Astrocyte of the spinal cord (primary cell): ENCODE data around the gene SPEF2.

Experiments
- DNase-seq: peaks from one replicate; pipeline ENCODE4 v3.0.0; 2011; ENCODE audit warnings: low read depth, low spot score
- H3K4me3 ChIP-seq: 2 replicates; pipeline ENCODE4 v1.5.1; 2011; ENCODE audit warnings: low read depth, mild to moderate bottlenecking, low read length, moderate library complexity
- in situ Hi-C: cut with HindIII; loops from 2 replicates; pipeline ENCODE4 v1.10.0; 2017; ENCODE audit warnings: low sequenced_read_pairs
- TF ChIP-seq, protein P1 (sequence below): IDR thresholded peaks from 2 replicates; pipeline ENCODE4 v1.5.1; 2012; ENCODE audit warnings: low read depth, mild to moderate bottlenecking, low read length, inconsistent platforms

The SPEF2 gene

DNA sequence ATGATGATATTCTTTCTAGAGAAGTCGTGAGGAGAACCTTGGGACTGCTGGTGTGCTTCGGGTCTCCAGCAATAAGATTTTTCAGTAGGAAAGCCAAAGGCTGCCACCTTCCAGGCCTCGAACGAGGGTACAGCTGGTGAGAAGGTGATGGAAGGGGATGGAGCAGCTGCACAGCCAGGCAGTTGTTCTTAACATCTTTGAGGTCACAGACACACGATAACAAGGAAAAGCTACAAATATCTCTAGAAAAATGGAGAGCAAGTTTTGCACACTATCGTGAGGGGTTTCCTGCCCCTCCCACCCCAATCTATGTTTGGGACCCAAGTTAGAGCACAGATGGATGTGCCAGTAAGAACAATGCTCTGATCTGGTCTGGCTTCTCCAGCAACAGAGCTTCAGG is 232.2 kb downstream of the SPEF2 start:
- no peak overlapping the region for H3K4me3 ChIP-seq
- in situ Hi-C loops: no loop called here
- TF ChIP-seq, protein P1, sequence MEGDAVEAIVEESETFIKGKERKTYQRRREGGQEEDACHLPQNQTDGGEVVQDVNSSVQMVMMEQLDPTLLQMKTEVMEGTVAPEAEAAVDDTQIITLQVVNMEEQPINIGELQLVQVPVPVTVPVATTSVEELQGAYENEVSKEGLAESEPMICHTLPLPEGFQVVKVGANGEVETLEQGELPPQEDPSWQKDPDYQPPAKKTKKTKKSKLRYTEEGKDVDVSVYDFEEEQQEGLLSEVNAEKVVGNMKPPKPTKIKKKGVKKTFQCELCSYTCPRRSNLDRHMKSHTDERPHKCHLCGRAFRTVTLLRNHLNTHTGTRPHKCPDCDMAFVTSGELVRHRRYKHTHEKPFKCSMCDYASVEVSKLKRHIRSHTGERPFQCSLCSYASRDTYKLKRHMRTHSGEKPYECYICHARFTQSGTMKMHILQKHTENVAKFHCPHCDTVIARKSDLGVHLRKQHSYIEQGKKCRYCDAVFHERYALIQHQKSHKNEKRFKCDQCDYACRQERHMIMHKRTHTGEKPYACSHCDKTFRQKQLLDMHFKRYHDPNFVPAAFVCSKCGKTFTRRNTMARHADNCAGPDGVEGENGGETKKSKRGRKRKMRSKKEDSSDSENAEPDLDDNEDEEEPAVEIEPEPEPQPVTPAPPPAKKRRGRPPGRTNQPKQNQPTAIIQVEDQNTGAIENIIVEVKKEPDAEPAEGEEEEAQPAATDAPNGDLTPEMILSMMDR: no peak
- no peak for DNase-seq

DNA sequence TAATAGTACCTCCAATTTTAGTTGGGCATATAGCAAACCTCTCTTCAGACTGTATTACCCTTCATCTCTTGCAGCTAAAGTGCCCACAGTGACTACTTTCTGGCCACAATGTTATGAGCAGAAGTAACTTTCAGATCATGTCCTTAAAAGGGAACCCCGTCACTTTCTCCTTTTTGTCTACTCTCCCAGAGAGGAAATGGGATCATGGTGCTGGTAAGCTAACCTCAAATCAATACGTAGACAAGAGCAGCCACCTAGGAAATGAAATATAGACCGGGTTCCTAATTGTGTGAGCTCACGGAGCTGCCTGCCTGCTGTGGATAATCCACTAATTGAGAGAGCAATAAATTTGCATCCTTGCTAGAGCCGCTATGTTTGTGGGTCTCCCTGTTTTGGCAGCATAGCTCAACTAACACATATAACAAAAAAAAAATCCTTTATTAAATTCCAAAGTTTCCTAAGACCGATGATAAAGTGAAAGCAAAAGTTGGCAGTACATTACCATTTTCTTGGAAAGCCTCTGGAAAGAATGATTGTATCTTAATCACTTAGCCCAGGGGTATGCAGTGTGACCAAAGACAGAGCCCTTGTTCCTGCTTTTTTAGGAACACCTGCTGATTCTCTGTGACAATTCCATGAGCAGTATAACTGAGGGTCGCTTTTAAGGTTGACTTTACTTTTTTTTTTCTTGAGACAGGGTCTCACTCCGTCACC is 233.5 kb downstream of the SPEF2 start:
- H3K4me3 ChIP-seq: peak overlapping the region; percentile 22

DNA sequence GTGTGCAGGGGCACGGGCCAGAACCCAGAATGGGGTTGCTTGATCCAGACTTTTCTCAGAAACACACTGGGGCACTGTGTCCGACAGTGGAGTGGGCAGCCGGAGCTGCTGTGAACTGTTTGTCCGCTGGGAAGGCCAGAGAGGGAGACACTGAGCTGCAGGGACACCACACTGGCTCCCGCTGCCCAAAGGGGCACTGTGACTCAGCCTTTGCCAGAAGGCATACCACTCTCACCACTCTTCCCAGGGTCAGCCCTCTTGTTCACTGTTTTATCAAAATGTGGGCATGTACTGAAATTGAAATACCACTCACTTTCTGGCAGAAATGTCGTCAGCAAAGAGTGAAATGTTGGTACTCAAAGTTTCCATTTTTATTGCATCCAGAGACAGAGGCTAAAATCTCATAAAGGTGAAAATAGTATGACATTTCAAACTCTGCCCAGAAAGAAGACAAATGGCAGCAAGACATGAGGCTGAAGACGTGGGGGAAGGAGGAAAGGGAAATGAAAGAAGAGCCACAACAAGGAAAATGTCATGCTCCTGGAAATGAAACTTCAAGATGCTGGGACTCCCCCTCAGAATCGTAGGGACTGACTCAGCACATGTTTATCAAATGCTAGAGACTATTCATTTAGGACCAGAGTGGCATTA is 234.5 kb downstream of the SPEF2 start:
- H3K4me3 ChIP-seq: no peak overlapping the region
- TF ChIP-seq, protein P1: peak; percentile 1
- in situ Hi-C loops: no loop called here
- no peak for DNase-seq

More for the DNA sequence above, 233.5 kb downstream of the SPEF2 start:
- DNase-seq: peak; percentile 36
- in situ Hi-C loops: no loop called here
- TF ChIP-seq, protein P1: no peak

DNA sequence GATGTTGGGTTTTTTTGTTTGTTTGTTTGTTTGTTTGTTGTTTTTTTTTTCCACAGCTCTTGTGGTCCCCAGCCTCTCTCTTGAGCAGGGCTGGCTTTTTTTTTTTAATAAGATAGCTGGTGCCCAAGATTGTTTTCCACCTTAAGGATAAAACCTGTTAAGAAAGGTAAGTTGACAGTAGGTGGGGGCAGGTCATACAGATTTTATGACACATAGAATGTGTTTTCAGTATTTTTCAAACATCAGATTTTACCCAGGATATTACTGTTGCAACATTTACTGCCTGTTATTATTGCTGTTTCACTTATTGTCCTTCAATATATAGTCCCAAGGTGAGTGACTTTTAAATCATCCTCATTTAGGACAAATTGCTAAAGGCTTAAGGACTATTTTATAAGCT is 235.1 kb downstream of the SPEF2 start:
- in situ Hi-C loops: no loop called here
- TF ChIP-seq, protein P1: no peak
- no peak overlapping the region for H3K4me3 ChIP-seq
- no peak for DNase-seq

DNA sequence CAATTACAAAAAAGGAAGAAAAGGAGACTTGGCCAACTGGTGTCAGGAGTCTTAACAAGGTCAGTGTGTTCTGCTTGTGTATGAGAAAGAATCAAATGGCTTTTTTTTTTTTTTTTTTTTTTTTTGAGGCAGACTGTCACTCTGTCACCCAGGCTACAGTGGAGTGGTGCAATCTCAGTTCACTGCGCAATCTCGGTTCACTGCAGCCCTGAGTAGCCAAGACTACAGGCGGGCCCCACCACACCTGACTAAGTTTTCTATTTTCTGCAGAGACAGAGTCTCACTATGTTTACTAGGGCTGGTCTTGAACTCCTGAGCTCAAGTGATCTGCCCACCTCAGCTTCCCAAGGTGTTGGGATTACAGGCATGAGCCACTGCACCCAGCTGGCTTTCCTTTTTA is 236.0 kb downstream of the SPEF2 start:
- H3K4me3 ChIP-seq: no peak overlapping the region

DNA sequence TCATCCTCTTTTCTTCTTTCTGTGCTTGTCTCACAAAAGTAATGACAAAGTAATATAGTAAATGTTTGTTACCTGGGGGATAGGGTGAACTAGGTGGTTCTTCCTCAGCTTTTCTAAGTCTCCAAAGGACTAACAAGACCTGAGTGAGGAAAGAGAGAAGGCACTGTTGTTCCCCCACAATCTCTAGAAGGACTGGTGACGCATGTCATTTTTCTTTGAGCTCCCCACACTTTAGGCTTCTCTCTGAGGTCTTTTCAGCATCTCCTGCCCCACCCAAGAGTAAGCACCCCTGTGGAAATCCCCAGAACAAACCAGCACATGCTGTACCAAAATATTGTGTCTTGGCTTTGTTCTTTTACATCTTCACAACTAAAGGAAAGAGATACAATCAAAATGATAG is 236.6 kb downstream of the SPEF2 start:
- in situ Hi-C loops: no loop called here
- DNase-seq: no peak
- no peak overlapping the region for H3K4me3 ChIP-seq
- TF ChIP-seq, protein P1: no peak

More for the DNA sequence above, 236.0 kb downstream of the SPEF2 start:
- DNase-seq: no peak
- TF ChIP-seq, protein P1: no peak
- in situ Hi-C loops: no loop called here
